Activated T-cell treated with anti-CD3 and anti-CD28 coated beads for 24 hours (primary cell): ENCODE measurements around the gene TRABD2B.

ENCODE experiments used
- DNase-seq: peaks from one replicate; pipeline ENCODE4 v3.0.0-alpha.2; 2020; ENCODE audit warnings: low read depth

The TRABD2B gene

GRCh38 chr1:47908258-47908657, 88.9 kb downstream of the TRABD2B start:
- no peak for DNase-seq

GRCh38 chr1:47907177-47907528, 90.0 kb downstream of the TRABD2B start:
- no peak for DNase-seq

GRCh38 chr1:47906527-47907176, 90.5 kb downstream of the TRABD2B start:
- no peak for DNase-seq

- no peak for DNase-seq
Measured at GRCh38 chr1:47906009-47906432, 91.2 kb downstream of the TRABD2B start.

GRCh38 chr1:47903723-47904122, 93.5 kb downstream of the TRABD2B start:
- DNase-seq, result no peak

GRCh38 chr1:47901001-47901575, 96.1 kb downstream of the TRABD2B start:
- no peak for DNase-seq

DNA sequence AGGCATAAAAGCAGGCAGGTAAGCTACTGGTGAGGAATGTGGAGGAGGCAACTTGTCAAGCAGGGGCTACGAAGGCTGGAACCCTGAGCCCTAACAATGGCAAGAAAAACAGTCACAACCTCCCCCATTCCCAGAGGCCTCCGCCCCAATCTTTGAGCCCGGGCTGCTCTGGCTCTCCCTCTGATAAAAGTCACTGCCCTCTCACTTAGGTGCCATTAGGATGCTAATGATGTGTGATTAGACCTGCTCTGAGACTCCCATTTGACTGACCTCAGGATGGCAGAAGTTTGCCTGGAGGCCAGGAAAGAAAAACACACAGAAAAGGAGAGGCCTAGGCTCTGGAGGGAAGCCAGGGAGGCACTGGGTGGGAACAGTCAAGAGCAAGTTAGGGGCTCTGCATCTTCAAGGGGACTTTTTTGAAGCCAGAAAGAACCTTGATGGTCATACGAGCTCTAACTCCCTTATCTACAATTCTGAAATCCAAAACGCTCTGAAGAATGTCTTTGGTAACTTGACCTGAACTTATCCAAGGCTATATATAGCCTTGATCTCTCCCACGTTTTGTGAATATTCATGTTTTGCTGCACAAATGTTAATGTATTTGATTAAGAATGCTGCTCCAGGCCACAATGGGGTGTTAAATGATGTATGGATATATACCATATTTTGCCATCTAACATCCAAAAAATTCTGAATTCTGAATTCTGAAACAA, 98.9 kb downstream of the TRABD2B start:
- no peak for DNase-seq

- no peak for DNase-seq
Measured at GRCh38 chr1:47895279-47896125, 101.7 kb downstream of the TRABD2B start.

GRCh38 chr1:47894410-47895278, 102.5 kb downstream of the TRABD2B start:
- DNase-seq, result no peak

GRCh38 chr1:47893412-47893811, 103.8 kb downstream of the TRABD2B start:
- no peak for DNase-seq

GRCh38 chr1:47890779-47891178, 106.4 kb downstream of the TRABD2B start:
- no peak for DNase-seq

DNA sequence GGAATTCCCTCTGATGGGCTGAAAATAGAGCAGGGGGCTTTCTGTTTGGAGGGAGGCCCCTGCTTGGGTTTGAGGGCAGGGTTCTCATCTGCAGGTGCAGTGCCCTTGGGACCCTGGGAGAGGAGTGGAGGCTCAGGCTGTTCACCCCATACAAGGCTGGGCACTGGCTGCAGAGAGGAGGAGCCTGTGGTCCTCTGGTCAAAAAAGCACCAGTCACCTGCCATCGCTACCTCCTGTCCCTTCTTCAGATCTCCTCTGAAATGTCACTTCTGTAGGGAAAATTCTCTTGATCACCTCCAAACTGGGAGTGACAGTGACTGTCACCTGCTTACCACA, 108.9 kb downstream of the TRABD2B start:
- no peak for DNase-seq

DNA sequence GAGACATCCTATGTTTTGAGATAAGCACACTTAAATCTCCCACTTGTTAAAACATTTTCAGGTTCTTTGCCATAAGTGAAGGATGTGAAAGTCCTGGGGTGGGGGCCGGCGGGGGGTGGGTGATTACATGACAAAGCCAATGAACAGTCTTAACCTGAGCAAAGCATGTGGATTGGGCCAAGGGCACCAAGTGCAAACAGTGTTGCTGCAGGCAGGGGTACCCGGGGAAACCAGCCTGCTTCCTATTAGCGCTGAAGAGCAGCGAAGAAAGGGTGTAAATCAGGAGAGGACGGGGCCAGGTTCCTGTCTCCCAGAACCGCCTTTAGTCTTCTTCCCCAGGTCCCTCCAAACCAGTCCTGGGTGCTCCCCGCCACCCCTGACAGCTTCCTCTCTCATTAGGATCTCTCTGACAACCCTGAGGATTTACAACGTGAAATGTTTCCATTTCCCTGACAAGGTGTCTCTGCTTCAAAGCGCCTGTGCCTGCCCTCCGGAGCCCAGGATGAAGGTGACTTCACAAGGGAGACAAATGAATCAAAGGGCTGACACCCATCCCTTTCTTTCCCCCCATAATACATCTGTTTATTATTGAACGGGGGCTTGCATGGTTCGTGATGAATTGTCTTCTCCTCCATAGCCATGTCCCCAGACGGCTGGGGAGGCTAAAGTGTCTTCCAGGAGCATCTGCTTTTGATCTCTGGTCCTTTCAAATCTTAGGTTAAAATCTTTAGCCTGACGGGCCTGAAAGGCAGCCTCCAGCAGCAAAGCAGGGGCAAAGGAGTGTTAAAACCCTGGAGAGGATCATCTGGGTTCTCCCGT, 109.5 kb downstream of the TRABD2B start:
- no peak for DNase-seq

DNA sequence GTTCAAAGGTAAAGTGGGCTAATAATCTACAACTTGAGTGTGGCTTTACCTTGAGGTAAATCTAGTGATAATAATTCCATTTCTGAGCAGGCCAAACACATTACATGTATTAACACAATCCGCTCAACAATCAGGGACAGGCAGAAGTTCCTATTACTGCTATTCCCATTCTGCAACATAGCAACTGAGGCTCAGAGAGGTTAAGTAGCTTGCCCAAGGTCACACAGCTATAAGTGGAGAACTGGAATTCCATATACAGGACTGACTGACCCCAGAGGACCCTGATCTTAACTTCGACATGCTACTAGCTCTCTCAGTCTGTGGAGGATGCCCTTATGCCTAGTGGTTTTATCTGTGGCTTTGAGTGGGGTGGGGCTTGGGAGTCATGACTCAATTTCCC, 110.1 kb downstream of the TRABD2B start:
- DNase-seq, result no peak

GRCh38 chr1:47886141-47886540, 111.0 kb downstream of the TRABD2B start:
- no peak for DNase-seq

DNA sequence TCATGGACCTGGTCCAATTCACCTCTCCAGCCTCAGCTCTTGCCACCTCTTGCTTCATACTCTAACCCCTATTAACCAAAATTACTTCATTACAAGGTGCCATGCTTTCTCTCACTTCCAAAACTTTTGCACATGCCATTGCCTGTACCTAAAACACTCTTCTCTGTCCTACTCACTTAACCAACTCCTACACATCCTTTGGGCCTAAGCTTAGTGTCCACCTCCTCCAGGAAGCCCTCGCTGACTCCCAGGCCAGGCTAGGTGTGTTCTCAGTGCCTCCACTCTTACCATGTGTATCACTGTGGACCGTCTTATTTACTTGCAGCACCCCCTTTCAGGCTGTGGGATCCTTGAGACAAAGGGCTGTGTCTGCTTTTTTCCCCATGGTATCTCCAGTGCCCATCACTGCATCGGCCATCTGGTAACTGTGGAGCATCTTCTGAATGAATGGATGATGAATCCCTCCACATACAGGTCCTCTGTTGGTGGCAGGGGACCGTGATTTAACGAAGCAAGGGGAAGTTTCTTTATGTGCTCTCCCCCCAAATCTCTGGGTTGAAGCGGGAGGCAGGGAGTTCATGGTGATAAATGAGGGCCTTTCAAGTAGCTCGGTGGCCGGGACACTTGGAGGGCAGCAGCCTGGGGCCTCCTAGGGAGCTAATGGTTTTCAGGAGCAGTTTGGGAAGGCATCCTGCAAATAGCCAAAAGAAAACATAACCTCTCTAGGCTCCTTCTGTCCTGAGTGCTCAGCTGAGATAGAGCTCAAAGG, 111.9 kb downstream of the TRABD2B start:
- no peak for DNase-seq

DNA sequence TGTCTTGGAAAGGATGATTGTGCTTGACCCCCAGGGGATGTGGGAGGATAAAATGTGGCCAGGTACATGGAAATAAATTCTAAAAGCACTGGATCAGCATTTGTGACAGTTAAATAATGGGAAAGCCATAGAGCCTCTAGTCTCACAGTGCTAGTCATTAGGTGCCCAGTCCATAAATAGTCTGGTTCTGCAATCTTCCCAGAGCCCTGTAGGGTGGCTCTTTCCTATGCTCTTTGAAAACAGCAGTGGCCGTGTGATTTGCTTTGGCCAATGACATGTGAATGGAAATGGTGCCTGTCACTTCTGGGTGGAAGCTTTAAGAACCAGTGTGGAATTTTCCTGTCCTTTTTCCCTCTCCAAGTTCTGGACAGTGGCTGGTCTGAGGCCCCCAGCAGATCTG, 113.2 kb downstream of the TRABD2B start:
- DNase-seq, result no peak

- no peak for DNase-seq
Measured at GRCh38 chr1:47881505-47882442, 115.4 kb downstream of the TRABD2B start.

GRCh38 chr1:47876587-47876963, 120.6 kb downstream of the TRABD2B start:
- no peak for DNase-seq
